Pancreas (tissue), 10 donors: ENCODE data around the gene MLPH. TPM values are rescaled to one million over a fixed set of nuclear protein-coding genes. Genes with fewer than 3 reads are reported as not detected.

Source experiments
- ATAC-seq, 4 donors: fragments of 200-7000 bp; cut with Tn5 transposase; one replicate each; pipeline versions ENCODE4 v1.8.0 to v1.9.1; 2020; ENCODE audit warnings: mild to moderate bottlenecking in 4 of 4, moderate library complexity in 4 of 4
- DNase-seq, 6 donors: peaks; one replicate each; pipeline ENCODE4 v3.0.0-alpha.2; 2020
- FAIRE-seq: peaks from 2 replicates; lab custom pipeline; 2012; peaks lifted over from hg19 to GRCh38; lab: Jason Lieb, UNC
- H3K27ac ChIP-seq, 4 donors: fragments of 200-600 bp; sonication (generic); 1 replicate in 3 of 4; 2 replicates in 1 of 4; pipeline versions ENCODE4 v1.5.0 to v1.8.0; 2020
- H3K27me3 ChIP-seq, 4 donors: fragments of 200-600 bp; one replicate each; pipeline ENCODE4 v1.8.0; 2021
- H3K36me3 ChIP-seq, 3 donors: fragments of 200-600 bp; sonication (generic) in 1 of 3; one replicate each; pipeline versions ENCODE4 v1.5.0 to v1.8.0; 2020 to 2021
- H3K4me1 ChIP-seq, 3 donors: fragments of 200-600 bp; one replicate each; pipeline ENCODE4 v1.8.0; 2021
- H3K4me3 ChIP-seq, 4 donors: fragments of 200-600 bp; sonication (generic) in 2 of 4; one replicate each; pipeline versions ENCODE4 v1.5.0 to v1.8.0; 2020 to 2021
- H3K9me3 ChIP-seq, 4 donors: fragments of 200-600 bp; one replicate each; pipeline ENCODE4 v1.8.0; 2021
- CTCF ChIP-seq, 4 donors: fragments of 200-600 bp; sonication (generic) in 3 of 4; IDR thresholded peaks; one replicate each; pipeline versions ENCODE4 v1.5.0 to v1.8.0; 2021; ENCODE audit warnings: antibody characterized with exemption in 4 of 4
- WGBS, 2 donors: extraction: QIAGEN DNeasy Blood & Tissue Kit; methylation state at CpG; one replicate each; pipeline ENCODE4 v1.1.7; 2013; 5-methylcytosine and 5-hydroxymethylcytosine counted together
- intact Hi-C, 3 donors: fragments of 100-400 bp; cut with DNase I; formaldehyde crosslinking; loops; one replicate each; pipeline versions ENCODE4 v1.11.1 to v1.14.2; 2022
- polyA plus RNA-seq, 2 donors: library from polyadenylated mRNA; stranded (reverse); fragments of 200-250 nt; gene quantifications; one replicate each; pipeline ENCODE4 v1.2.3, GENCODE V29; 2013
- total RNA-seq, 6 donors: library from RNA; stranded (reverse); fragmentation: NEBNext Ultra II Directional in 4 of 6; extraction: Animal tissue kit (Norgen Biotek cat#: 25700) in 4 of 6; gene quantifications; one replicate each; pipeline versions ENCODE4 v1.2.1 to v1.2.4, GENCODE V29; 2021 to 2023
- donor health status: healthy with polysubstance abuse.
- donor health status: DM: no; HTN: no; CAD: no; lungs with moderate emphysema.
- donor health status: DM: no; HTN: no; CAD: no.
- donor health status: control.
- donor health status: control.
- donor health status: Bipolar disorder and iron deficiency.
- donor health status: DM: yes; HTN: yes; CAD: no.
- donor health status: DM: no; HTN: no; CAD: no.
- donor health status: DM: no; HTN: no; CAD: no.
- donor health status: DM: yes; HTN: yes; CAD: no.

Gene MLPH
- total and polyA plus RNA-seq, 8 donors, result 6.2 to 45.2 (median 19.3) TPM

- Histone ChIP-seq H3K9me3 (no peaks in the 10 kb centered on the region), H3K4me1 (peaks cover 14 to 24% (median 15%) of the 10 kb centered on the region in 3 donors), H3K4me3 (no peak overlapping the region), H3K36me3 (no peaks in the 10 kb centered on the region), H3K27me3 (no peaks in the 10 kb centered on the region), H3K27ac (peak overlapping the region in 2 of 4 donors; percentile 59 to 71)
- 73 to 74% methylated on average over 9 of the region's 9 CpGs for WGBS, 2 donors
- no peak for FAIRE-seq
- ATAC-seq, result no peak
- DNase-seq, result no peak
- TF ChIP-seq CTCF (IDR thresholded peaks at IDR 0.05), result no peak
- intact Hi-C loops, result loop anchor here in 1 of 3 donors (5.0 kb wide), 1 partner anchor 59 kb away; no protein-coding TSS in a partner anchor
These were observed 26.6 kb downstream of the MLPH start for GRCh38 chr2:237513693-237514092.

- intact Hi-C loops, result loop anchor here in 2 of 3 donors (5.0 kb wide), 2 partner anchors 53 to 58 kb away; partner anchors contain the start of gene PRLH (in 1 of the 2)
- Histone ChIP-seq H3K4me1 (peaks cover 10 to 18% (median 14%) of the 10 kb centered on the region in 3 donors), H3K36me3 (no peaks in the 10 kb centered on the region), H3K27me3 (no peaks in the 10 kb centered on the region), H3K4me3 (no peak overlapping the region), H3K9me3 (no peaks in the 10 kb centered on the region), H3K27ac (no peak overlapping the region)
- no peak for ATAC-seq
- no peak for TF ChIP-seq CTCF (IDR thresholded peaks at IDR 0.05)
- 83 to 90% methylated on average over 6 of the region's 6 CpGs for WGBS, 2 donors
- no peak for DNase-seq
- no peak for FAIRE-seq
These were observed 27.6 kb downstream of the MLPH start for GRCh38 chr2:237514474-237515130.

GRCh38 chr2:237515166-237515565 is 28.1 kb downstream of the MLPH start:
- Histone ChIP-seq H3K9me3 (no peaks in the 10 kb centered on the region), H3K27me3 (no peaks in the 10 kb centered on the region), H3K36me3 (no peaks in the 10 kb centered on the region), H3K4me1 (peaks cover 6 to 15% (median 12%) of the 10 kb centered on the region in 3 donors), H3K4me3 (no peak overlapping the region), H3K27ac (no peak overlapping the region)
- intact Hi-C loops, result loop anchor here in 1 of 3 donors (5.0 kb wide), 1 partner anchor 52 kb away; the partner anchor contains the start of gene PRLH
- no peak for ATAC-seq
- WGBS, 2 donors, result 91 to 95% methylated on average over 16 of the region's 16 CpGs
- FAIRE-seq, result no peak
- no peak for DNase-seq
- TF ChIP-seq CTCF (IDR thresholded peaks at IDR 0.05), result no peak

GRCh38 chr2:237515621-237516275 is 28.7 kb downstream of the MLPH start:
- intact Hi-C loops, result loop anchor here in 1 of 3 donors (5.0 kb wide), 1 partner anchor 52 kb away; the partner anchor contains the start of gene PRLH
- no peak overlapping the region for H3K4me3 ChIP-seq
- WGBS, 2 donors, result 81 to 90% methylated on average over 4 to 6 of the region's 6 CpGs
- no peaks in the 10 kb centered on the region for H3K36me3 ChIP-seq
- peaks cover 0 to 9% (median 6%) of the 10 kb centered on the region in 3 donors for H3K4me1 ChIP-seq
- FAIRE-seq (no peak), ATAC-seq (no peak), DNase-seq (no peak)
- H3K27me3 ChIP-seq, result no peaks in the 10 kb centered on the region
- no peak for TF ChIP-seq CTCF (IDR thresholded peaks at IDR 0.05)
- no peak overlapping the region for H3K27ac ChIP-seq
- H3K9me3 ChIP-seq, result no peaks in the 10 kb centered on the region
